Smooth muscle cell (in vitro differentiated cells): Measurements from ENCODE around the gene MICAL3. TPM values are rescaled to one million over a fixed set of nuclear protein-coding genes. Genes with fewer than 3 reads are reported as not detected.
"Not testable (repeated sequence)": the region's sequence is repeated elsewhere in the genome, so short reads cannot be mapped to it uniquely, and the experiment has no call there.

Experiments
- DNase-seq: peaks from one replicate; lab custom pipeline; 2025; ENCODE audit not compliant: unreplicated experiment; lab: John Stamatoyannopoulos, UW
- H2AFZ ChIP-seq: fragments of 200-600 bp; sonication (generic); 2 replicates; pipeline ENCODE4 v1.6.0; 2016; ENCODE audit warnings: antibody characterized with exemption, low read depth, mild to moderate bottlenecking
- H3F3A ChIP-seq: fragments of 200-600 bp; sonication (generic); 2 replicates; pipeline ENCODE4 v1.6.0; 2017; ENCODE audit warnings: antibody characterized with exemption, low read depth
- H3K27ac ChIP-seq: fragments of 200-600 bp; sonication (generic); 2 replicates; pipeline ENCODE4 v1.5.1; 2016; ENCODE audit warnings: low read depth, mild to moderate bottlenecking
- H3K27me3 ChIP-seq: fragments of 200-600 bp; sonication (generic); 2 replicates; pipeline ENCODE4 v1.6.1; 2016; ENCODE audit warnings: low read depth, mild to moderate bottlenecking
- H3K36me3 ChIP-seq: fragments of 200-600 bp; sonication (generic); 2 replicates; pipeline ENCODE4 v1.5.1; 2016; ENCODE audit warnings: low read depth
- H3K4me1 ChIP-seq: fragments of 200-600 bp; sonication (generic); 2 replicates; pipeline ENCODE4 v1.5.1; 2016; ENCODE audit warnings: low read depth
- H3K4me2 ChIP-seq: fragments of 200-600 bp; sonication (generic); 2 replicates; pipeline ENCODE4 v1.6.0; 2016; ENCODE audit warnings: mild to moderate bottlenecking
- H3K4me3 ChIP-seq: fragments of 200-600 bp; sonication (generic); 2 replicates; pipeline ENCODE4 v1.5.1; 2016; ENCODE audit warnings: mild to moderate bottlenecking
- H3K79me2 ChIP-seq: fragments of 200-600 bp; sonication (generic); 2 replicates; pipeline ENCODE4 v1.6.0; 2016; ENCODE audit warnings: low read depth, mild to moderate bottlenecking
- H3K9ac ChIP-seq: fragments of 200-600 bp; sonication (generic); 2 replicates; pipeline ENCODE4 v1.6.0; 2016; ENCODE audit warnings: low read depth
- H3K9me3 ChIP-seq: fragments of 200-600 bp; sonication (generic); replicated peaks from 2 replicates; pipeline ENCODE4 v1.5.1; 2016; ENCODE audit warnings: low read depth
- H4K20me1 ChIP-seq: fragments of 200-600 bp; sonication (generic); 2 replicates; pipeline ENCODE4 v1.6.0; 2016; ENCODE audit warnings: low read depth
- WGBS: methylation state at CpG from one replicate; pipeline ENCODE4 v1.1.7; 2016; ENCODE audit warnings: low lambda C conversion rate; 5-methylcytosine and 5-hydroxymethylcytosine counted together
- polyA plus RNA-seq: library from polyadenylated mRNA; unstranded; fragments of >200 nt; fragmentation: Nextera tagmentation; extraction: Ambion mirVana; gene quantifications from 2 replicates; pipeline ENCODE4 v1.2.1, GENCODE V29; 2016
- total RNA-seq: library from RNA; depleted of rRNA; stranded (reverse); fragments of >200 nt; gene quantifications from 2 replicates; pipeline ENCODE4 v1.2.3, GENCODE V29; 2014
- TF ChIP-seq, protein P1 (sequence below): fragments of 200-600 bp; sonication (generic); IDR thresholded peaks from 2 replicates; pipeline ENCODE4 v1.5.1; 2017; ENCODE audit warnings: borderline replicate concordance, mild to moderate bottlenecking, antibody characterized with exemption; ENCODE audit not compliant: insufficient read depth, poor library complexity, severe bottlenecking

The MICAL3 gene
- total and polyA plus RNA-seq, 2 experiments from 2014 or later: 3.1 to 28.6 TPM

DNA sequence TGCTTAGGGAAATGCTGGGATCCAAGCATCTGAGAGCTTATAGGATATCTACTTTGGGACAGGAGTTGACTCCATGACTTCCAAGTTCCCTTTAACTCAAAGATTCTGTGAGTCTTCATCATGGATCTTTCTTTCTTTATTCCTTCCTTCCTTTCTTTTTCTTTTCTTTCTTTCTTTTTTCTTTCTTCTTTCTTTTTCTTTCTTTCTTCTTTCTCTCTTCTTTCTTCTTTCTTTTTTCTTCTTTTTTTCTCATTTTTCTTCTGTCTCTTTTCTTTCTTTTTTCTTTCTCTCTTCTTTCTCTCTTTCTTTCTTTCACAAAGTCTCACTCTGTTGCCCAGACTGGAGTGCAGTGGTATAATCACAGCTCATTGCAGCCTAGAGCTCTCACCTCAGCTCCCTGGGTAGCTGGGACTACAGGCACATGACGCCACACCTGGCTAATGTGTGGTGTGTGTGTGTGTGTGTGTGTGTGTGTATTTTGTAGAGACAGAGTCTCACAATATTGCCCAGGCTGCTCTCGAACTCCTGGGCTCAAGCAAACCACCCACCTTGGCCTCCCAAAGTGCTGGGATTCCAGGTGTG, 5.4 kb upstream of the MICAL3 start:
- Histone ChIP-seq H3K27me3 (peaks cover 8% of the 10 kb centered on the region), H3K27ac (no peak overlapping the region), H3K9ac (no peak overlapping the region), H3K4me1 (peaks cover 10% of the 10 kb centered on the region), H3K4me3 (no peak overlapping the region), H3K9me3 (no peaks in the 10 kb centered on the region), H3K79me2 (no peaks in the 10 kb centered on the region), H4K20me1 (no peaks in the 10 kb centered on the region), H3K36me3 (no peaks in the 10 kb centered on the region), H3K4me2 (no peak overlapping the region), H3F3A (peaks cover 4% of the 10 kb centered on the region), H2AFZ (no peak overlapping the region)
- WGBS: 97% methylated on average over 2 of the region's 2 CpGs
- DNase-seq: no peak
- TF ChIP-seq, protein P1, sequence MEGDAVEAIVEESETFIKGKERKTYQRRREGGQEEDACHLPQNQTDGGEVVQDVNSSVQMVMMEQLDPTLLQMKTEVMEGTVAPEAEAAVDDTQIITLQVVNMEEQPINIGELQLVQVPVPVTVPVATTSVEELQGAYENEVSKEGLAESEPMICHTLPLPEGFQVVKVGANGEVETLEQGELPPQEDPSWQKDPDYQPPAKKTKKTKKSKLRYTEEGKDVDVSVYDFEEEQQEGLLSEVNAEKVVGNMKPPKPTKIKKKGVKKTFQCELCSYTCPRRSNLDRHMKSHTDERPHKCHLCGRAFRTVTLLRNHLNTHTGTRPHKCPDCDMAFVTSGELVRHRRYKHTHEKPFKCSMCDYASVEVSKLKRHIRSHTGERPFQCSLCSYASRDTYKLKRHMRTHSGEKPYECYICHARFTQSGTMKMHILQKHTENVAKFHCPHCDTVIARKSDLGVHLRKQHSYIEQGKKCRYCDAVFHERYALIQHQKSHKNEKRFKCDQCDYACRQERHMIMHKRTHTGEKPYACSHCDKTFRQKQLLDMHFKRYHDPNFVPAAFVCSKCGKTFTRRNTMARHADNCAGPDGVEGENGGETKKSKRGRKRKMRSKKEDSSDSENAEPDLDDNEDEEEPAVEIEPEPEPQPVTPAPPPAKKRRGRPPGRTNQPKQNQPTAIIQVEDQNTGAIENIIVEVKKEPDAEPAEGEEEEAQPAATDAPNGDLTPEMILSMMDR: no peak

DNA sequence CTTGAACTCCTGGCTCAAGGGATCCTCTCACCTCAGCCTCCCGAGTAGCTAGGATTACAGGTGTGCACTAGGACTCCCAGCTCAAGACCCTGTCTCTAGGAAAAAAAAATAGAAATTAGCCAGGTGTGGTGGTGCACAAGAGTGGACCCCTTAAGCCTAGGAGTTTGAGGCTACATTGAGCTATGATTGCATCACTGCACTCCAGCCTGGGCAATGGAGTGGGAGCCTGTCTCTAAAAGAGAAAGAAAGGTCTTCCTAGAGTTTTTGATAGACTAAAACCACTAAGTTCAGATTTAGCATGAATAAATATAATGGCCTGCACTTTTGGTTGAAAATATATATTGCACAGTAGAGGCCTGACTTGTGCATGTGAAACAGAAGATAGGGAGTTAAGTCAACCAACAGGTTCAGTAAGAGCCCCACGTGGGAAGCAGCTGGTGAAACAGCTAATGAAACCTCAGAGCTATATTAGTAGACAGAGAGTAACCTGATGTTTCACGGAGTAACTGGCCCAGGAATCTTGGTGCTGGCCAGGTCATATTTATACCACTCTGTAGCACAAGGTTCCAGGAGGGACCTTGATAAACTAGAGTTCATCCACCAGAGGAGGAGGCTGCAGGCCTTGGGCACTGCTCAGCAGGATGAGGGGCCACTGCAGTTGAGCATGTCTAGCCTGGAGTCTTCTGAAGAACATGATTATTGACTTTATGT, 4.6 kb upstream of the MICAL3 start:
- Histone ChIP-seq H3F3A (peaks cover 4% of the 10 kb centered on the region), H3K4me3 (no peak overlapping the region), H3K27me3 (peaks cover 8% of the 10 kb centered on the region), H2AFZ (no peak overlapping the region), H3K9me3 (no peaks in the 10 kb centered on the region), H3K9ac (no peak overlapping the region), H3K36me3 (no peaks in the 10 kb centered on the region), H3K4me2 (no peak overlapping the region), H3K27ac (no peak overlapping the region), H3K4me1 (peaks cover 10% of the 10 kb centered on the region), H4K20me1 (no peaks in the 10 kb centered on the region), H3K79me2 (no peaks in the 10 kb centered on the region)
- WGBS: 68% methylated on average over 3 of the region's 3 CpGs
- no peak for DNase-seq
- TF ChIP-seq, protein P1: no peak

DNA sequence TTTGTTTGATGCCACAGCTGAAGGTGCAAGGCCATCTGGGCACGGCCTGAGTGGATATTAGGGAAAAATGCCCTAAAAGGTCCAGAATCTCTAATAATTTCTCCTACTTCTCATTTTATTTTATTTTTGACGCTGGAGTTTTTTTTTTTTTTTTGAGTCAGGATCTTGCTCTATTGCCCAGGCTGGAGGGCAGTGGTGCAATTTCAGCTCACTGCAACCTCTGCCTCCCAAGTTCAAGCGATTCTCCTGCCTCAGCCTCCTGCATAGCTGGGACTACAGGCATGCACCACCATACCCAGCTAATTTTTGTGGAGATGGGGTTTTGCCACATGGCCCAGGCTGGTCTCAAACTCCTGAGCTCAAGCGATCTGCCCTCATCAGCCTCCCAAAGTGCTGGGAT, 1.5 kb upstream of the MICAL3 start:
- not testable (repeated sequence) for H2AFZ ChIP-seq, H3K4me3 ChIP-seq, H3K9me3 ChIP-seq, DNase-seq, H3K4me2 ChIP-seq, H3K4me1 ChIP-seq, H3K79me2 ChIP-seq, H4K20me1 ChIP-seq, H3K27ac ChIP-seq, H3K9ac ChIP-seq, H3F3A ChIP-seq, H3K27me3 ChIP-seq, H3K36me3 ChIP-seq
- 95% methylated on average over 4 of the region's 4 CpGs for WGBS

DNA sequence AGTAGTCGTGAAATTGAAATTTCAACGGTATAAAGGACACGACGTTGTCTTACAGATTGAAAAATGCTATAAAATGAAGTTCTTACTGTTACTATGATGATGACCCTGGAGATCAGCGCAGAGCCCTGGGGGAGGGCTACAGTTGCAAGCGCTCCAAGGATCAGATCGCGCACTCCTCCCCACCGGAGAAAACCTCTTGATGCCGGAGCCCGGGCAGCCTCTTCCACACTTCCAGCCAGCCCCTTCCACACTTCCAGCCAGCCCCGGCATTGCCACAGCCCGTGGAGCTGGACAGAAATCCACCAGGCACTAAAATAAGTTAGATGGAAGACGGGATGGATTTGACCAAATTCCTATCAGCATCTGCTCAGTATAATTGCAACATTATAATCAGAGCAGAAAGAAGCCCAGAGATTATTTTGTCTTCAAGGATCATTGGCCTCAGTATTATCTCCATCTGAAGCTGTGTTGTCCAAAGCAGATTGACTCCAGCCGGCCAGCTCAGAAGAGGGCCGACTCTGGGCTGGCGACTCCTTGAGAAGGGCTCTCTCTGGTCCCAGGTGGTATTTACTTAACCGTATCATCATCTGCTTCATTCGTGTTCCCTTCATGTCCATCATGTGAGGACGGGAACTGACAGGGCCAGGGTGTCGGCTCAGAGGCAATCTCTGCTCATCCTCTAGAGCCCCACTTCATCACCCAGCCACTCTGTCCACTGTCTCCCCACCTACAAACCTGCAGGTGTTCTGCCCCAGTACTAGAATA, 777 bp upstream of the MICAL3 start:
- Histone ChIP-seq H3K79me2 (no peaks in the 10 kb centered on the region), H3K4me2 (peak overlapping the region; percentile 100), H3K36me3 (no peaks in the 10 kb centered on the region), H3F3A (no peaks in the 10 kb centered on the region), H3K9me3 (no peaks in the 10 kb centered on the region), H3K27ac (no peak overlapping the region), H3K27me3 (peaks cover 8% of the 10 kb centered on the region), H4K20me1 (no peaks in the 10 kb centered on the region), H3K9ac (no peak overlapping the region), H3K4me1 (no peaks in the 10 kb centered on the region), H2AFZ (peak overlapping the region; percentile 94), H3K4me3 (peak overlapping the region; percentile 83)
- TF ChIP-seq, protein P1: no peak
- DNase-seq: no peak
- WGBS: 63% methylated on average over 21 of the region's 21 CpGs
